CD4-positive, CD25-positive, alpha-beta regulatory T cell (primary cell): Measurements from ENCODE around the gene TRNP1. TPM values are rescaled to one million over a fixed set of nuclear protein-coding genes. Genes with fewer than 3 reads are reported as not detected.
"Not testable (repeated sequence)": the region's sequence is repeated elsewhere in the genome, so short reads cannot be mapped to it uniquely, and the experiment has no call there.

ENCODE experiments used
- ATAC-seq, 2 donors: fragments of 150-1000 bp; cut with Tn5 transposase; one replicate each; pipeline ENCODE4 v1.10.0; 2021; ENCODE audit warnings: low read depth in 2 of 2, moderate number of reproducible peaks in 2 of 2, moderate library complexity in 1 of 2
- DNase-seq, 3 donors: peaks; one replicate each; pipeline versions ENCODE4 v3.0.0 to v3.0.0-alpha.2; 2012 to 2022; ENCODE audit warnings: mixed read lengths in 1 of 3
- H3K27ac ChIP-seq: one replicate; pipeline ENCODE4 v1.7.0; 2013; ENCODE audit warnings: mild to moderate bottlenecking, low read length; ENCODE audit not compliant: insufficient read depth, poor library complexity, severe bottlenecking
- H3K27me3 ChIP-seq: one replicate; pipeline ENCODE4 v1.7.0; 2013; ENCODE audit warnings: low read length; ENCODE audit not compliant: control insufficient read depth, insufficient read depth
- H3K36me3 ChIP-seq: one replicate; pipeline ENCODE4 v1.7.0; 2013; ENCODE audit warnings: mild to moderate bottlenecking, low read length, moderate library complexity; ENCODE audit not compliant: control insufficient read depth, insufficient read depth
- H3K4me1 ChIP-seq: 2 replicates; pipeline ENCODE4 v1.7.0; 2013; ENCODE audit warnings: mild to moderate bottlenecking, low read length; ENCODE audit not compliant: insufficient read depth, control insufficient read depth, poor library complexity, severe bottlenecking
- H3K4me3 ChIP-seq: one replicate; pipeline ENCODE4 v1.7.0; 2013; ENCODE audit warnings: low read depth, mild to moderate bottlenecking, low read length, moderate library complexity
- H3K9me3 ChIP-seq, 2 experiments: 1 replicate in 1 of 2; 2 replicates in 1 of 2; pipeline ENCODE4 v1.7.0; 2013; ENCODE audit warnings: low read length in 2 of 2, mild to moderate bottlenecking in 1 of 2, moderate library complexity in 1 of 2; ENCODE audit not compliant: control insufficient read depth in 2 of 2
- H3K27ac Mint-ChIP-seq, 3 donors: one replicate each; pipeline ENCODE4 v1.8.0; 2020 to 2022; ENCODE audit warnings: mild to moderate bottlenecking in 3 of 3, mixed read lengths in 3 of 3, moderate library complexity in 2 of 3
- H3K27me3 Mint-ChIP-seq: one replicate; pipeline ENCODE4 v1.8.0; 2022; ENCODE audit warnings: mild to moderate bottlenecking, mixed read lengths
- H3K36me3 Mint-ChIP-seq: one replicate; pipeline ENCODE4 v1.8.0; 2020; ENCODE audit warnings: mixed read lengths
- H3K4me1 Mint-ChIP-seq, 4 donors: one replicate each; pipeline ENCODE4 v1.8.0; 2020 to 2022; ENCODE audit warnings: mixed read lengths in 4 of 4, mild to moderate bottlenecking in 1 of 4
- H3K4me3 Mint-ChIP-seq, 4 donors: one replicate each; pipeline ENCODE4 v1.8.0; 2020 to 2022; ENCODE audit warnings: mild to moderate bottlenecking in 4 of 4, mixed read lengths in 4 of 4, moderate library complexity in 3 of 4
- H3K9me3 Mint-ChIP-seq, 7 donors: one replicate each; pipeline ENCODE4 v1.8.0; 2020 to 2022; ENCODE audit warnings: mixed read lengths in 7 of 7, mild to moderate bottlenecking in 3 of 7, moderate library complexity in 2 of 7
- polyA plus RNA-seq, 4 donors: library from polyadenylated mRNA; unstranded; fragments of 300-500 nt; fragmentation: Illumina TruSeq; gene quantifications; one replicate each; pipeline ENCODE4 v1.2.3, GENCODE V29; 2021
- total RNA-seq: library from RNA; stranded (reverse); gene quantifications from one replicate; pipeline ENCODE4 v1.2.3, GENCODE V29; 2022

The TRNP1 gene
- total and polyA plus RNA-seq, 5 donors from 2014 or later = not detected

- no peaks in the 10 kb centered on the region for H3K36me3 ChIP-seq
- no peaks in the 10 kb centered on the region for H3K9me3 ChIP-seq
- H3K27ac ChIP-seq = no peak overlapping the region
- Mint-ChIP-seq H3K4me3 (no peak overlapping the region), H3K4me1 (peaks cover 0 to 6% (median under 1%) of the 10 kb centered on the region in 4 donors), H3K36me3 (no peaks in the 10 kb centered on the region), H3K9me3 (peaks cover 0 to 5% (median 0%) of the 10 kb centered on the region in 7 donors), H3K27me3 (peaks cover 38% of the 10 kb centered on the region), H3K27ac (no peak overlapping the region)
- H3K27me3 ChIP-seq = peaks cover 13% of the 10 kb centered on the region
- DNase-seq = no peak
- no peak overlapping the region for H3K4me3 ChIP-seq
- H3K4me1 ChIP-seq = no peaks in the 10 kb centered on the region
- no peak for ATAC-seq
These were observed 6.8 kb upstream of the TRNP1 start for GRCh38 chr1:26986658-26987057.

DNA sequence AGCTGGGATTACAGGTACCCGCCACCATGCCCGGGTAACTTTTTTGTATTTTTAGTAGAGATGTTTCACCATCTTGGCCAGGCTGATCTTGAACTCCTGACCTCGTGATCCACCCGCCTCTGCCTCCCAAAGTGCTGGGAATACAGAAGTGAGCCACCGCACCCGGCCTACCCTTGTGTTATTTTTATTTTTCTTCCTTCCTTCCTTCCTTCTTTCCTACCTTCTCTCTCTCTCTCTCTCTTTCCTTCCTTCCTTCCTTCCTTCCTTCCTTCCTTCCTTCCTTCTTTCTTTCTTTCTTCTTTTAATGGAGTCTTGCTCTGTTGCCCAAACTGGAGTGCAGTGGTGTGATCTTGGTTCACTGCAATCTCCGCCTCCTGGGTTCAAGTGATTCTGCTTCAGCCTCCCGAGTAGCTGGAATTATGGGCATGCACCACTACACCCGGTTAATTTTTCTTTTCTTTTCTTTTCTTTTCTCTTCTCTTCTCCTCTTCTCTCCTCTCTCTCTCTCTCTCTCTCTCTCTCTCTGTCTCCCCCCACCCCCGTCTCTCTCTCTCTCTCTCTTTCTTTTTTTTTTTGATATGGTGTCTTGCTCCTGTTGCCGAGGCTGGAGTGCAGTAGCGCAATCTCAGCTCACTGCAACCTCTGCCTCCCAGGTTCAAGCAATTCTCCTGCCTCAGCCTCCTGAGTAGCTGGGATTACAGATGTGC is 3.9 kb upstream of the TRNP1 start:
- ATAC-seq, H3K27ac ChIP-seq, H3K36me3 ChIP-seq, DNase-seq, H3K27ac Mint-ChIP-seq, H3K4me3 Mint-ChIP-seq, H3K4me1 ChIP-seq, H3K36me3 Mint-ChIP-seq, H3K9me3 ChIP-seq, H3K4me3 ChIP-seq, H3K9me3 Mint-ChIP-seq: not testable (repeated sequence)
- H3K27me3 ChIP-seq = peaks cover 14% of the 10 kb centered on the region
- peaks cover 0 to 17% (median 8%) of the 10 kb centered on the region in 4 donors for H3K4me1 Mint-ChIP-seq
- H3K27me3 Mint-ChIP-seq = peaks cover 54% of the 10 kb centered on the region

DNA sequence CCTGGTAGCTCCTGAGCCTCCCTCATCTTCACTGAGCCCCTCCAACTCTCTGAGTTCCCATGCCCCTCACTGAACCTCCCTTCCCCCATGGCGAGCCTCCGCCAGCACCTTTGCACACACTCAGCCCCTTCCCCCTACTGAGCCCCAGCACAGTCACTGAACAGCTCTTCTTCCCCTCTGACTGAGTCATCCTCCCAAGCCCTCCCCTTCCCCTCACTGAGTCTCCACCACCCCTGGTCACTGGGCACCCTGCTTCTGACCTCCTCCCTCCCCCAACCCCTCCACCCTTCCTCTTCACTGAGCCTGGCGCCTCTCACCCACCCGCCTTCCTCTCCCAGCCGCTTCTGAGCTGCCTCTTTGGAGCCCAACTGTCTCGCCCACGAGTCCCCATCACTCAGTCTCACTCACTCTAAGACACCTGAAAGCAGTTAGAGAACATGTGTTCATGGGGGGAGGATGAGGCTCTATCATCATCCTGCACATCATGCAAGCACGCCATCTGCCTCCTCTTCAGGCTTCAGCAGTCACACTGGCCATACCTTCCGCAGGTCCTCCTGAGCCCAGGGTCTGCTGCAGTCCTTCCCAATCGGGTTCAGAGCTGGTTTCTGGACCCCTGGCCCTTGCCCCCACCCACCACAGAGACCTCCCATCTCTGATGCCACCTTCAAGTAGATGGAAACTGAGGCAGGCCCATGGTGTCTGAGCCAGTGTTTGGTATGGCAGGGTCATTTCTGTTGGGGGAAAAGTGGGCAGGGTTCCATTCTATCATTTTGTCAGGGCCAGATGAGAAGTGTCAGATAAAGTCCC is 2.0 kb upstream of the TRNP1 start:
- peaks cover 29% of the 10 kb centered on the region for H3K27me3 ChIP-seq
- Mint-ChIP-seq H3K4me1 (peaks cover 0 to 23% (median 8%) of the 10 kb centered on the region in 4 donors), H3K27me3 (peaks cover 61% of the 10 kb centered on the region), H3K36me3 (no peaks in the 10 kb centered on the region), H3K27ac (no peak overlapping the region), H3K9me3 (peaks cover 0 to 4% (median 0%) of the 10 kb centered on the region in 7 donors), H3K4me3 (peak overlapping the region; percentile 30 to 67 (median 44))
- no peak overlapping the region for H3K27ac ChIP-seq
- peak; percentile 23 to 42 for ATAC-seq
- H3K9me3 ChIP-seq = no peaks in the 10 kb centered on the region
- H3K36me3 ChIP-seq = no peaks in the 10 kb centered on the region
- DNase-seq = no peak
- no peak overlapping the region for H3K4me3 ChIP-seq
- H3K4me1 ChIP-seq = peaks cover 12% of the 10 kb centered on the region

DNA sequence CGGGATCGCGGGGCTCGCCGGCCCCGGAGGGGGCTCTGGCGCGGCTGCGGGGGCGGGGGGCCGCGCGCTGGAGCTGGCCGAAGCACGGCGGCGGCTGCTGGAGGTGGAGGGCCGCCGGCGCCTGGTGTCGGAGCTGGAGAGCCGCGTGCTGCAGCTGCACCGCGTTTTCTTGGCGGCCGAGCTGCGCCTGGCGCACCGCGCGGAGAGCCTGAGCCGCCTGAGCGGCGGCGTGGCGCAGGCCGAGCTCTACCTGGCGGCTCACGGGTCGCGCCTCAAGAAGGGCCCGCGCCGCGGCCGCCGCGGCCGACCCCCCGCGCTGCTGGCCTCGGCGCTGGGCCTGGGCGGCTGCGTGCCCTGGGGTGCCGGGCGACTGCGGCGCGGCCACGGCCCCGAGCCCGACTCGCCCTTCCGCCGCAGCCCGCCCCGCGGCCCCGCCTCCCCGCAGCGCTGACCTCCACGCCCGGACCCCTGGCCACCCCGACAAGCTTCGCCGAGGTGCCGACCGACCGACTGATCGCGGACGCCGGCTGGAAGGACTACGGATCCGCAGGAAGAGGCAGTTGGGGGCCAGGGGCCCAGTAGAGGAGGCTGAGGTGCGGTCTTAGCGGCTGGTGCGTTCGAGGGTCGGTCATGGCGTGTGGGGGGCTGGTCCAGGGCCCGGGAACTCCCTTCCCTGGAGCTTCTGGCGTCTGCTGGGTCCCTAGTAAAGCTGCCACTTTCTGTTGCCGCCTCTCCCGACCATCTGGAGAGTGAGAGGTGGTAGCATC is 711 bp downstream of the TRNP1 start:
- H3K27ac Mint-ChIP-seq = peak overlapping the region in 1 of 3 donors; percentile 9
- H3K27me3 Mint-ChIP-seq = peaks cover 73% of the 10 kb centered on the region
- Histone ChIP-seq H3K9me3 (no peaks in the 10 kb centered on the region), H3K4me3 (no peak overlapping the region), H3K36me3 (no peaks in the 10 kb centered on the region), H3K4me1 (peaks cover 16% of the 10 kb centered on the region), H3K27ac (no peak overlapping the region), H3K27me3 (peaks cover 29% of the 10 kb centered on the region)
- H3K9me3 Mint-ChIP-seq = peaks cover 0 to 4% (median 0%) of the 10 kb centered on the region in 7 donors
- no peaks in the 10 kb centered on the region for H3K36me3 Mint-ChIP-seq
- peaks cover 0 to 28% (median 13%) of the 10 kb centered on the region in 4 donors for H3K4me1 Mint-ChIP-seq
- ATAC-seq (peak in 1 of 2 donors; percentile 13), DNase-seq (peak; percentile 11 to 40 (median 28))
- H3K4me3 Mint-ChIP-seq = peak overlapping the region; percentile 80 to 88 (median 84)

GRCh38 chr1:26994787-26995517 is 1.5 kb downstream of the TRNP1 start:
- peaks cover 0 to 28% (median 13%) of the 10 kb centered on the region in 4 donors for H3K4me1 Mint-ChIP-seq
- no peak for ATAC-seq
- Histone ChIP-seq H3K36me3 (no peaks in the 10 kb centered on the region), H3K27me3 (peaks cover 29% of the 10 kb centered on the region), H3K4me1 (peaks cover 16% of the 10 kb centered on the region), H3K4me3 (no peak overlapping the region), H3K27ac (no peak overlapping the region), H3K9me3 (no peaks in the 10 kb centered on the region)
- H3K4me3 Mint-ChIP-seq = peak overlapping the region; percentile 80 to 88 (median 84)
- peak overlapping the region in 1 of 3 donors; percentile 32 for H3K27ac Mint-ChIP-seq
- DNase-seq = no peak
- peaks cover 0 to 4% (median 0%) of the 10 kb centered on the region in 7 donors for H3K9me3 Mint-ChIP-seq
- H3K27me3 Mint-ChIP-seq = peaks cover 76% of the 10 kb centered on the region
- no peaks in the 10 kb centered on the region for H3K36me3 Mint-ChIP-seq

GRCh38 chr1:26996024-26996423 is 2.5 kb downstream of the TRNP1 start:
- peak overlapping the region in 2 of 4 donors; percentile 8 to 85 for H3K4me3 Mint-ChIP-seq

GRCh38 chr1:26996665-26997064 is 3.2 kb downstream of the TRNP1 start:
- no peak overlapping the region for H3K27ac Mint-ChIP-seq
- Histone ChIP-seq H3K27ac (no peak overlapping the region), H3K27me3 (peaks cover 25% of the 10 kb centered on the region), H3K4me1 (peaks cover 16% of the 10 kb centered on the region), H3K4me3 (no peak overlapping the region), H3K36me3 (no peaks in the 10 kb centered on the region), H3K9me3 (no peaks in the 10 kb centered on the region)
- peak overlapping the region in 1 of 4 donors; percentile 4 for H3K4me3 Mint-ChIP-seq
- H3K36me3 Mint-ChIP-seq = no peaks in the 10 kb centered on the region
- H3K4me1 Mint-ChIP-seq = peaks cover 0 to 22% (median 12%) of the 10 kb centered on the region in 4 donors
- ATAC-seq (no peak), DNase-seq (no peak)
- H3K27me3 Mint-ChIP-seq = peaks cover 64% of the 10 kb centered on the region
- H3K9me3 Mint-ChIP-seq = peaks cover 0 to 2% (median 0%) of the 10 kb centered on the region in 7 donors

More at GRCh38 chr1:26996024-26996423, 2.5 kb downstream of the TRNP1 start:
- Histone ChIP-seq H3K36me3 (no peaks in the 10 kb centered on the region), H3K9me3 (no peaks in the 10 kb centered on the region), H3K27me3 (peaks cover 28% of the 10 kb centered on the region), H3K4me1 (peaks cover 16% of the 10 kb centered on the region), H3K27ac (no peak overlapping the region), H3K4me3 (no peak overlapping the region)
- Mint-ChIP-seq H3K36me3 (no peaks in the 10 kb centered on the region), H3K27ac (no peak overlapping the region), H3K4me1 (peaks cover 0 to 26% (median 13%) of the 10 kb centered on the region in 4 donors), H3K27me3 (peaks cover 71% of the 10 kb centered on the region), H3K9me3 (peaks cover 0 to 4% (median 0%) of the 10 kb centered on the region in 7 donors)
- no peak for ATAC-seq
- no peak for DNase-seq
